ENCODE results near the gene CALN1.

Gene CALN1

GRCh38 chr7:71886046-71886445 is 526.1 kb downstream of the CALN1 start:
- Histone ChIP-seq H3K4ac (ENCODE audit: low read length) (no peak overlapping the region), H3K79me1 (ENCODE audit: low read depth, low read length) (no peaks in the 10 kb centered on the region), H3K9ac (ENCODE audit: low read depth, low read length, poor library complexity) (no peak overlapping the region), H2AFZ (ENCODE audit: low read length) (peak overlapping the region; percentile 77), H2BK15ac (ENCODE audit: low read length) (no peak overlapping the region), H4K91ac (ENCODE audit: low read depth, low read length, poor library complexity) (no peak overlapping the region), H3K4me1 (ENCODE audit: control insufficient read depth in 2 of 2, insufficient read depth in 1 of 2, low read depth in 1 of 2, low read length in 2 of 2) (peaks cover 0 to 6% of the 10 kb centered on the region in 2 donors), H3K4me3 (ENCODE audit: low read length in 2 of 2) (no peak overlapping the region), H3K18ac (ENCODE audit: low read length) (no peak overlapping the region), H2BK120ac (ENCODE audit: low read depth, low read length) (no peak overlapping the region), H2BK12ac (ENCODE audit: low read length) (no peak overlapping the region), H3K14ac (ENCODE audit: low read length) (no peak overlapping the region), H3K27ac (replicated peaks; ENCODE audit: low read length) (peak overlapping the region; percentile 14), H3K9me3 (replicated peaks in 1 of 2; ENCODE audit: control insufficient read depth in 2 of 2, insufficient read depth in 1 of 2, low read depth in 1 of 2, low read length in 2 of 2) (peaks cover 0 to 6% of the 10 kb centered on the region in 2 donors), H3K36me3 (replicated peaks in 1 of 2; ENCODE audit: control insufficient read depth in 2 of 2, insufficient read depth in 2 of 2, low read length in 2 of 2) (peaks cover 0 to 2% of the 10 kb centered on the region in 2 donors), H2AK5ac (ENCODE audit: low read depth, low read length) (no peak overlapping the region), H3K23ac (ENCODE audit: low read depth, low read length, poor library complexity) (no peak overlapping the region), H2BK5ac (ENCODE audit: low read length) (no peak overlapping the region), H4K8ac (ENCODE audit: low read depth, low read length) (no peak overlapping the region), H3K4me2 (ENCODE audit: insufficient read depth, low read length, poor library complexity, severe bottlenecking) (peak overlapping the region; percentile 32), H3K27me3 (ENCODE audit: control insufficient read depth in 3 of 3, insufficient read depth in 3 of 3, low read depth in 1 of 3, low read length in 3 of 3) (no peaks in the 10 kb centered on the region)
- no CpG with 5 or more reads among the region's 7 CpGs for WGBS, 2 donors (ENCODE audit: extremely low coverage in 2 of 2, insufficient read length in 2 of 2, insufficient replicate concordance in 1 of 2)
- DNase-seq (ENCODE audit: low spot score): peak; percentile 12

- Histone ChIP-seq H2BK120ac (ENCODE audit: low read depth, low read length) (no peak overlapping the region), H3K27ac (replicated peaks; ENCODE audit: low read length) (no peak overlapping the region), H3K4ac (ENCODE audit: low read length) (no peak overlapping the region), H3K79me1 (ENCODE audit: low read depth, low read length) (no peaks in the 10 kb centered on the region), H3K36me3 (replicated peaks in 1 of 2; ENCODE audit: control insufficient read depth in 2 of 2, insufficient read depth in 2 of 2, low read length in 2 of 2) (peaks cover 0 to 2% of the 10 kb centered on the region in 2 donors), H2AK5ac (ENCODE audit: low read depth, low read length) (no peak overlapping the region), H4K91ac (ENCODE audit: low read depth, low read length, poor library complexity) (no peak overlapping the region), H2AFZ (ENCODE audit: low read length) (peak overlapping the region; percentile 77), H3K23ac (ENCODE audit: low read depth, low read length, poor library complexity) (no peak overlapping the region), H3K9ac (ENCODE audit: low read depth, low read length, poor library complexity) (no peak overlapping the region), H3K14ac (ENCODE audit: low read length) (no peak overlapping the region), H4K8ac (ENCODE audit: low read depth, low read length) (no peak overlapping the region), H3K27me3 (ENCODE audit: control insufficient read depth in 3 of 3, insufficient read depth in 3 of 3, low read depth in 1 of 3, low read length in 3 of 3) (no peaks in the 10 kb centered on the region), H2BK15ac (ENCODE audit: low read length) (no peak overlapping the region), H3K4me1 (ENCODE audit: control insufficient read depth in 2 of 2, insufficient read depth in 1 of 2, low read depth in 1 of 2, low read length in 2 of 2) (peaks cover 0 to 6% of the 10 kb centered on the region in 2 donors), H2BK12ac (ENCODE audit: low read length) (no peak overlapping the region), H3K4me2 (ENCODE audit: insufficient read depth, low read length, poor library complexity, severe bottlenecking) (no peak overlapping the region), H3K4me3 (ENCODE audit: low read length in 2 of 2) (no peak overlapping the region), H3K9me3 (replicated peaks in 1 of 2; ENCODE audit: control insufficient read depth in 2 of 2, insufficient read depth in 1 of 2, low read depth in 1 of 2, low read length in 2 of 2) (peaks cover 0 to 6% of the 10 kb centered on the region in 2 donors), H3K18ac (ENCODE audit: low read length) (no peak overlapping the region), H2BK5ac (ENCODE audit: low read length) (no peak overlapping the region)
- DNase-seq (ENCODE audit: low spot score): no peak
- WGBS, 2 donors (ENCODE audit: extremely low coverage in 2 of 2, insufficient read length in 2 of 2, insufficient replicate concordance in 1 of 2): no CpG with 5 or more reads among the region's 5 CpGs
These were observed 526.7 kb downstream of the CALN1 start for GRCh38 chr7:71885487-71885886.

GRCh38 chr7:71883415-71883814 is 528.7 kb downstream of the CALN1 start:
- H2BK120ac ChIP-seq (ENCODE audit: low read depth, low read length): no peak overlapping the region
- H3K27ac ChIP-seq (replicated peaks; ENCODE audit: low read length): no peak overlapping the region
- H3K9ac ChIP-seq (ENCODE audit: low read depth, low read length, poor library complexity): no peak overlapping the region
- WGBS, 2 donors (ENCODE audit: extremely low coverage in 2 of 2, insufficient read length in 2 of 2, insufficient replicate concordance in 1 of 2): no CpG with 5 or more reads among the region's 5 CpGs
- no peak overlapping the region for H3K18ac ChIP-seq (ENCODE audit: low read length)
- H4K91ac ChIP-seq (ENCODE audit: low read depth, low read length, poor library complexity): no peak overlapping the region
- H3K4me3 ChIP-seq (ENCODE audit: low read length in 2 of 2): no peak overlapping the region
- no peaks in the 10 kb centered on the region for H3K36me3 ChIP-seq (replicated peaks in 1 of 2; ENCODE audit: control insufficient read depth in 2 of 2, insufficient read depth in 2 of 2, low read length in 2 of 2)
- peaks cover 0 to 6% of the 10 kb centered on the region in 2 donors for H3K4me1 ChIP-seq (ENCODE audit: control insufficient read depth in 2 of 2, insufficient read depth in 1 of 2, low read depth in 1 of 2, low read length in 2 of 2)
- H3K4me2 ChIP-seq (ENCODE audit: insufficient read depth, low read length, poor library complexity, severe bottlenecking): no peak overlapping the region
- no peak overlapping the region for H3K23ac ChIP-seq (ENCODE audit: low read depth, low read length, poor library complexity)
- no peak overlapping the region for H2BK15ac ChIP-seq (ENCODE audit: low read length)
- H2AFZ ChIP-seq (ENCODE audit: low read length): no peak overlapping the region
- H2BK5ac ChIP-seq (ENCODE audit: low read length): no peak overlapping the region
- DNase-seq (ENCODE audit: low spot score): no peak
- H2BK12ac ChIP-seq (ENCODE audit: low read length): no peak overlapping the region
- no peak overlapping the region for H4K8ac ChIP-seq (ENCODE audit: low read depth, low read length)
- no peak overlapping the region for H2AK5ac ChIP-seq (ENCODE audit: low read depth, low read length)
- no peaks in the 10 kb centered on the region for H3K79me1 ChIP-seq (ENCODE audit: low read depth, low read length)
- H3K9me3 ChIP-seq (replicated peaks in 1 of 2; ENCODE audit: control insufficient read depth in 2 of 2, insufficient read depth in 1 of 2, low read depth in 1 of 2, low read length in 2 of 2): peaks cover 0 to 5% of the 10 kb centered on the region in 2 donors
- no peak overlapping the region for H3K14ac ChIP-seq (ENCODE audit: low read length)
- no peak overlapping the region for H3K4ac ChIP-seq (ENCODE audit: low read length)
- H3K27me3 ChIP-seq (ENCODE audit: control insufficient read depth in 3 of 3, insufficient read depth in 3 of 3, low read depth in 1 of 3, low read length in 3 of 3): no peaks in the 10 kb centered on the region

GRCh38 chr7:71871446-71871845 is 540.7 kb downstream of the CALN1 start:
- H3K4me3 ChIP-seq (ENCODE audit: low read length in 2 of 2): no peak overlapping the region
- no peak overlapping the region for H3K9ac ChIP-seq (ENCODE audit: low read depth, low read length, poor library complexity)
- H3K79me1 ChIP-seq (ENCODE audit: low read depth, low read length): no peaks in the 10 kb centered on the region
- no peak overlapping the region for H3K14ac ChIP-seq (ENCODE audit: low read length)
- H3K18ac ChIP-seq (ENCODE audit: low read length): no peak overlapping the region
- H3K9me3 ChIP-seq (replicated peaks in 1 of 2; ENCODE audit: control insufficient read depth in 2 of 2, insufficient read depth in 1 of 2, low read depth in 1 of 2, low read length in 2 of 2): peaks cover 0 to 2% of the 10 kb centered on the region in 2 donors
- no peaks in the 10 kb centered on the region for H3K36me3 ChIP-seq (replicated peaks in 1 of 2; ENCODE audit: control insufficient read depth in 2 of 2, insufficient read depth in 2 of 2, low read length in 2 of 2)
- no peak overlapping the region for H2AFZ ChIP-seq (ENCODE audit: low read length)
- no peak for DNase-seq (ENCODE audit: low spot score)
- no peak overlapping the region for H2BK12ac ChIP-seq (ENCODE audit: low read length)
- H3K27ac ChIP-seq (replicated peaks; ENCODE audit: low read length): no peak overlapping the region
- H3K27me3 ChIP-seq (ENCODE audit: control insufficient read depth in 3 of 3, insufficient read depth in 3 of 3, low read depth in 1 of 3, low read length in 3 of 3): no peaks in the 10 kb centered on the region
- H3K4me1 ChIP-seq (ENCODE audit: control insufficient read depth in 2 of 2, insufficient read depth in 1 of 2, low read depth in 1 of 2, low read length in 2 of 2): no peaks in the 10 kb centered on the region
- no peak overlapping the region for H4K8ac ChIP-seq (ENCODE audit: low read depth, low read length)
- no peak overlapping the region for H4K91ac ChIP-seq (ENCODE audit: low read depth, low read length, poor library complexity)
- H3K4ac ChIP-seq (ENCODE audit: low read length): no peak overlapping the region
- WGBS, 2 donors (ENCODE audit: extremely low coverage in 2 of 2, insufficient read length in 2 of 2, insufficient replicate concordance in 1 of 2): no CpG with 5 or more reads among the region's 4 CpGs
- no peak overlapping the region for H3K23ac ChIP-seq (ENCODE audit: low read depth, low read length, poor library complexity)
- no peak overlapping the region for H2AK5ac ChIP-seq (ENCODE audit: low read depth, low read length)
- no peak overlapping the region for H3K4me2 ChIP-seq (ENCODE audit: insufficient read depth, low read length, poor library complexity, severe bottlenecking)
- no peak overlapping the region for H2BK120ac ChIP-seq (ENCODE audit: low read depth, low read length)
- no peak overlapping the region for H2BK15ac ChIP-seq (ENCODE audit: low read length)
- no peak overlapping the region for H2BK5ac ChIP-seq (ENCODE audit: low read length)
